IMR-90 (cell line): Measurements from ENCODE around the gene RBM7.

Experiments
- CTCF ChIP-seq: conservative IDR thresholded peaks from 2 replicates; pipeline ENCODE4 v1.5.1; 2012; ENCODE audit warnings: mild to moderate bottlenecking, low read depth, low read length, improper control_type of control experiment
- MAFK ChIP-seq: IDR thresholded peaks from 2 replicates; pipeline ENCODE4 v1.6.1; 2012; ENCODE audit warnings: low read depth, low read length, improper control_type of control experiment
- POLR2A ChIP-seq: IDR thresholded peaks from 2 replicates; pipeline ENCODE4 v1.6.1; 2012; ENCODE audit warnings: mild to moderate bottlenecking, low read depth, low read length
- SMC3 ChIP-seq: fragments of 150-350 bp; IDR thresholded peaks from 2 replicates; pipeline ENCODE4 v1.6.1; 2016; ENCODE audit warnings: low read depth, mild to moderate bottlenecking, antibody characterized with exemption, low read length, moderate library complexity
- USF2 ChIP-seq: fragments of 150-350 bp; IDR thresholded peaks from 2 replicates; pipeline ENCODE4 v1.6.1; 2017; ENCODE audit warnings: mild to moderate bottlenecking, antibody characterized with exemption, low read length, low read depth

GRCh38 chr11:114401311-114401710 lies 845 bp downstream of the RBM7 start:
- TF ChIP-seq POLR2A, result no peak
- no peak for TF ChIP-seq CTCF
- TF ChIP-seq USF2, result no peak
- TF ChIP-seq SMC3, result no peak
- TF ChIP-seq MAFK, result no peak
